Measurements from ENCODE around the gene PRKAR2B. TPM values are rescaled to one million over a fixed set of nuclear protein-coding genes. Genes with fewer than 3 reads are reported as not detected.

Gene PRKAR2B
- total and polyA plus RNA-seq, 2 of the 4 experiments (the other 2 are of a cell fraction): 3.0 to 3.1 TPM

- no CpG with 5 or more reads among the region's 3 CpGs for WGBS, 2 experiments (ENCODE audit: extremely low coverage in 2 of 2, insufficient read length in 1 of 2)
- Histone ChIP-seq H2BK20ac (ENCODE audit: low read depth, low read length) (no peak overlapping the region), H2BK5ac (ENCODE audit: low read depth, low read length, poor library complexity, severe bottlenecking) (no peak overlapping the region), H4K91ac (ENCODE audit: insufficient read depth, low read depth, low read length) (no peak overlapping the region), H4K8ac (ENCODE audit: low read depth in 2 of 2, low read length in 2 of 2) (no peak overlapping the region), H3K36me3 (ENCODE audit: control insufficient read depth, insufficient read depth, low read length) (no peaks in the 10 kb centered on the region), H2AK5ac (ENCODE audit: low read depth, low read length) (no peak overlapping the region), H3K23ac (ENCODE audit: low read depth, low read length) (no peak overlapping the region), H4K20me1 (ENCODE audit: insufficient read depth, low read length) (no peaks in the 10 kb centered on the region), H3K27ac (ENCODE audit: insufficient read depth, low read length) (no peak overlapping the region), H3K18ac (ENCODE audit: low read depth, low read length) (no peak overlapping the region), H3K4me3 (ENCODE audit: insufficient read depth, low read depth, low read length) (no peak overlapping the region), H2BK15ac (ENCODE audit: low read depth, low read length) (no peak overlapping the region), H3K9me1 (ENCODE audit: insufficient read depth, low read length) (peaks cover 4% of the 10 kb centered on the region), H2AK9ac (replicated peaks; ENCODE audit: low read depth, low read length, poor library complexity) (no peak overlapping the region), H4K5ac (ENCODE audit: low read depth, low read length) (no peak overlapping the region), H2BK120ac (ENCODE audit: low read depth, low read length) (no peak overlapping the region), H2AFZ (replicated peaks; ENCODE audit: low read length, poor library complexity) (no peak overlapping the region), H3K4me1 (ENCODE audit: control insufficient read depth, insufficient read depth, low read length) (peaks cover 7% of the 10 kb centered on the region), H3K79me1 (ENCODE audit: low read depth in 1 of 2, low read length in 2 of 2) (peaks cover 0 to 9% of the 10 kb centered on the region in 2 experiments; a peak in 2 of 4 replicates), H3K4ac (ENCODE audit: low read depth, low read length) (no peak overlapping the region), H3K9me3 (ENCODE audit: control insufficient read depth, insufficient read depth, low read length) (no peaks in the 10 kb centered on the region), H3K56ac (ENCODE audit: extremely low read depth, insufficient read depth, low read length) (no peak overlapping the region), H3K4me2 (ENCODE audit: low read depth, low read length) (no peak overlapping the region), H3K9ac (ENCODE audit: low read depth, low read length) (no peak overlapping the region), H3K27me3 (ENCODE audit: control insufficient read depth, insufficient read depth, low read length) (no peaks in the 10 kb centered on the region), H3K14ac (replicated peaks; ENCODE audit: low read depth, low read length) (no peak overlapping the region)
- ChIA-PET POLR2A (ENCODE audit: unreplicated experiment) (no interaction called here), CTCF (no interaction called here)
- in situ Hi-C loops (cut with MboI; ENCODE audit: low sequenced_read_pairs): no loop called here
- BruUV-seq (replicated peaks): no TSS peak
- ATAC-seq (ENCODE audit: low read depth) (no peak), DNase-seq (no peak)
- intact Hi-C loops (cut with micrococcal nuclease): no loop called here
- dilution Hi-C loops (cut with HindIII; ENCODE audit: low sequenced_read_pairs, unreplicated experiment): no loop called here
- no peak for TF ChIP-seq MAFK (IDR thresholded peaks at IDR 0.05; ENCODE audit: low read depth, low read length)
- no peak for TF ChIP-seq USF2 (IDR thresholded peaks at IDR 0.05; ENCODE audit: low read depth, low read length)
- TF ChIP-seq ELK1 (IDR thresholded peaks at IDR 0.05; ENCODE audit: borderline replicate concordance, low read depth, low read length): no peak
- TF ChIP-seq CTCF (conservative IDR thresholded peaks at IDR 0.05; ENCODE audit: low read depth, low read length): no peak
- no peak for TF ChIP-seq FOS (IDR thresholded peaks at IDR 0.05; ENCODE audit: low read depth, low read length)
- no peak for TF ChIP-seq RAD21 (IDR thresholded peaks at IDR 0.05; ENCODE audit: low read length)
- TF ChIP-seq RFX5 (IDR thresholded peaks at IDR 0.05; ENCODE audit: low read depth, low read length): no peak
- TF ChIP-seq CEBPB (IDR thresholded peaks at IDR 0.05; ENCODE audit: low read depth, low read length): no peak
- no peak for TF ChIP-seq POLR2A (IDR thresholded peaks at IDR 0.05; ENCODE audit: low read depth, low read length)
Observed at GRCh38 chr7:107115114-107115513, 70.6 kb downstream of the PRKAR2B start.

Data from IMR-90 (cell line).